ENCODE results near the gene CFAP410.

DNA sequence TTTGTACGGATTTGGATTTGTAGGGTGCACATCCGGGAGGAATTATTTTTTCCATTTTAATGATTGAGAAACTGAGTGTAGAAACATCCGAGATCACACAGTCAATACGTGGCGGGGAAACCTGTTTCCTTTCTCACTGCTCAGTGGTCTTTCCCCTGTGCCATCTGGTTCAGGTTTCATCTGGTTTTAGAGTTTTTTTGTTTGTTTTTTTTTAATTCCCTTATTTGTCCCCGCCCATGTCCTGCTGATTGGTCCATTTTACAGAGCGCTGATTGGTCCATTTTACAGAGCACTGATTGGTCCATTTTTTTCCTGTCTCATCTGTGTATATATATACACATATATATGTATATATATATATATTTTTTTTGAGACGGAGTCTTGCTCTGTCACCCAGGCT lies 20.2 kb upstream of the CFAP410 start:
- TF ChIP-seq POLR2A (IDR thresholded peaks at IDR 0.05; ENCODE audit: extremely low read depth, insufficient read length) (no peak), CTCF (IDR thresholded peaks at IDR 0.05; ENCODE audit: low read depth, low read length) (no peak)
